NCI-H2081 treated with DMSO at 0.1 percent for 48 hours (cell line): ENCODE results near the gene P2RY12.

Experiments
- DNase-seq: peaks from one replicate; lab custom pipeline; 2025; lab: John Stamatoyannopoulos, UW

The P2RY12 gene

DNA sequence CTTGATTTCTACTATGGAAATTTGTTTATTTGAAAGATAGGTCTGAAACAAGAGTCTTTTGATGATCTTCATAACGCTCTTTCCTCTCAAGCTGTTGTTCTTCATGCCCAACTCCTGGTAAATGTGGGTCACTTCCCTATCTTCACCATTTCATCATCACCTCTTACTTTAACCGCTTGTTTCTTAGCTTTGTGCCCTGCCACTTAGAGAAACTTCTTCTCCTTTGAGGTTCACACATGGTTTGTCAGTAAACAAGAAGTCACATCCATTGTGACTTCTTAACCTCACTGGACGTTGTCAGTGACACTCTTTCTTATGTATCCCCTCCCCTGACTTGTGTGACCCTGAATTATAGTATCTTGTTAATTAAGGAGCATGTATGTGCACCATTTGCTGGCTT, 38.3 kb downstream of the P2RY12 start:
- DNase-seq = no peak

DNA sequence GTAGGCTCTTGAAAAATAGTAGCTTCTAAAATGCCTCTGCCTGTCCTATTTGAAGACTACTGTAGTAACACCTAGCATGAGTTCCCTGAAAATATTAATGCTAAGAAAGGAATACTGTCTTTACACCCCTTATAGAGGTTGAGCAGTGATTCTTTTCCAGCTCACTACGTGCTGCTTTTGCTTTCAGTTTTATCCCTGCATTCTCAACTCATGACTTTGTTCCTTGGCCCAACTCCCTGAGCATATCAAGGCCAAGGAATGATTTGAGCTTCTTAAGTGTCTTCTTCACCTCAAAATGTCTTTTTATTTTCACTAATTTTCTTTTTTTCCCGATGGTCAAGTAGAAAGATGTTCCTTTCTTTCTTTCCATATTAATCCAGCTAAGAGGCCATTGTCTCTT, 38.7 kb downstream of the P2RY12 start:
- DNase-seq = no peak

DNA sequence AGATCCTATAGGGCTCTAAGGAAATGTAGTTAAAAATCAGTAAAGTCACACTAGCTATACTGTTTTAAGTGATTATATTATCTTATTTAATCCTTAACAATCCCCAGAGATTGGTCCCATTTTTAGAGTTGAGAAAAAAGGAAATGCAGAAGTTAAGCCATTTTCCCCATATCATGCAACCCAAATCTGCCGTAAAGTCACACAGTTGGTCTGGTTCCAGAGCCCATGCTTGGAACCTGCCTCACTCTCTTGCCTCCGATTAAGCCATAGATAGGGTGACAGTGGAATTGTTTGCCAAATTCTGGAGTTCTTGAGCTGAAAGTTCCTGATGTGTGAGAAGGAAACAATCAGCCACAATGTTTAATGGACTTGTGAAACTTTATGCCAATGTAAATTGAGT, 52.9 kb downstream of the P2RY12 start:
- no peak for DNase-seq

DNA sequence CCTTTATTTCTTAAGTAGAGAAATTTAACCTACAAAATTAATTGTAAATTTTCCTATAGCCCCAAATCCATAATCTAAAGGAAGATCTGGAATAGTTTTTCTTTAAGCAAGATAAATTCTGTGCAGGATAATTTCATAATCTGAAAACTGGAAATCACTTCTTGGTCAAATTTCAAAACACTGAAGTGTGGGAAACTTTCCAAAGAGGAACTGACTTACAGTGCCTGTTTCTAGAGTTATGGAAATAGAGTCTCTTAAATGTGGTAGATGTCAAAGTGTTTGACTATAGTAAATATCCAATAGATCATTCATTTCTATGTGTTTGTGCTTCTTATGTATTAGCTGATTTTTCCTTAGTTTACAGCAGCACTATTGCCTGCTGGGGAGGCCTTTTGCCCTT, 53.7 kb downstream of the P2RY12 start:
- no peak for DNase-seq

DNA sequence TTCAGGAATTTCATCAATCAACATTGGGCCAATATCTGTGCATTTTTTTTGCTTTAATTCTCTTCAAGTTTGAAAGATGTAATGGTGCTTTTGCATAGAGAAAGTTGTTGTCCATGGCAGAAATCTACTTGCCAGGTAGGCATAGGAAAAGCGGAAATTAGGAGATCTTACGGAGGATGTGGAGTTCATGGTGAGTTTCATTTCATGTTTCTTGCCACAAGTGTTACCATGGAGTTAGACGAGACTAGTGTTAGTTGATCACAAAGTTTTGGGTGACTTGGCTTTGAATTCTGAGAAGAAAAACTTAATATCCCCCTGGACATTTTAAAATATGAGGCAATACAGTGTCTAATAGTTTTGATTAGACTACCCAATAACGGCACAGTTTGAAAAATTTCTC, 54.2 kb downstream of the P2RY12 start:
- no peak for DNase-seq

DNA sequence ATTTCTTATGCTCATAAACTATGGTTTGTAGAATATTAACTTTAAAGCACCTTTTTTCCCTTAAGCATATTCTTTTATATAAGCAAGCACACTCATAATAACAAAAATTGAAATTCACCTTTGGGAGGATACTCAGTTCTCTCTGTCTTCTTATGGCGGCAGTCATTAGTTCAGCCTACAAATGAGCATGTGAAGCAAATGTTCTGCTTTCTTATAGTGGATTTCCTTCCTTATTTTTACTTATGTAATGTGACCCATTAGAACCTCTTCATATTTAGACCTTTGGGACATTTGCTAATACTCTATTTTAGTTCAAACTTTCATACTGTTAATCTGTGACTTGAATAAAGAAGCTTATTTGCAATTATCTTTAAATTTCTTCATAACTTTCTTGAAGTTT, 55.2 kb downstream of the P2RY12 start, which contains the start of gene P2RY13:
Gene P2RY13, minus strand, starts transcription at position 187 of the 400 bp plus-strand sequence. Its CDS starts 21 bp downstream, at position 166.
- DNase-seq = no peak

DNA sequence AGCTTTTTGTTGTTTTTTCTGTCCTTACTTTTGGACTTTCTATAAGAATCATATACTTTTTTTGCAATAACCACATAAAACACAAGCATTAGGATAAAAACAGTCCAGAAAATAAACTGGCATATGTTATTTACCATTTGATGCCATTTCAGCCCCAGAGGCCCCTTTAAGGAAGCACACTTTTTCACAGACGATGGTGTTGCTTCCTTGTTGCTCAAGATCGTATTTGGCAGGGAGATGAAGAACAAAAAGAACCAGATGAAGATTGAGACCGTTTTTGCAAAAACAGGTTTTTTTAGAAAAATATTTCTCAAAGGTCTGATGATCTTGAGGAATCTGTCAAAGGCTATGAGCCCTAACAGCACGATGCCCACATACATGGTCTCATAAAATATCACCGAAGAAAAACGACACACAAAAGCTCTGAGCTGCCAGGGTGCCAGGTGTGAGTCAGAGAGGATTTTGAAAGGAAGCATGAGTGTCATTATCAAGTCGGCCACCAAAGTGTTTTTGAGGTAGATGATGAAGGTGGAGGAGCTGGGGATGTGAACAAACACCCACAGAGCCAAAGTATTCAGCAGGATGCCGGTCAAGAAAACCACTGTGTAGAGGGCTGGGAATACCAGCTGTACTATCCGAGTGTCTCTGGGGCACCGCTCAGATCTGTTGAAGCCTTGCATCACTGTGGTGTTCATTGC, 56.1 kb downstream of the P2RY12 start:
- DNase-seq = no peak

DNA sequence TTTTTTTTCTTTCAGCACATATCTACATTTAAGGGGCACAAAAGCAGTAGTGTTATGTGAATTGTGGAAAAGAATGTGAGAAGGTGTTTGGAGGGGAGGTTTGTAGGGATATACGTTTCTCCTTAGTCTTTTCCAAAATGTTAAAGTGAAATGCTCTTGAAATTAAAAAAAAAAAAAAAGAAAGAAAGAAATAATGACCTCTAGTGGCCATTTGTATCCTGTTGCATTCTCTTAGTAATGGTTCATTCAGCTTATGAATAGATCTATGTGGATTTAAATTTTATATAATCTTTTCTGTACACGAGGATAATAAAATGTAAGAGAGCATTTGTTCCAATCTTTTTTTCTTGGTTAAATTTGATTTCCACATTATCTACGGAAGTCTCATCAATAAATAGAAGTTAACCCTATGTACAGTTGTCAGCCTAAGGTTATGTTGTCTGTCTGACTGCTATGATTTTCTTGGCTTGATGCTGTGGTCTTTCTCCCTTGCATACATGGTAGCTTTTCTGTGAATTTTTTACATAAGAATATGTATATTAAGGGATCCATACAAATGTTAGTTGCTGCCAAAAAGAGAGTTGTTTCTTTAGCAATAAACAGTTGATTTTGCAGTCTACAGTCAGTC, 56.9 kb downstream of the P2RY12 start:
- DNase-seq = no peak

DNA sequence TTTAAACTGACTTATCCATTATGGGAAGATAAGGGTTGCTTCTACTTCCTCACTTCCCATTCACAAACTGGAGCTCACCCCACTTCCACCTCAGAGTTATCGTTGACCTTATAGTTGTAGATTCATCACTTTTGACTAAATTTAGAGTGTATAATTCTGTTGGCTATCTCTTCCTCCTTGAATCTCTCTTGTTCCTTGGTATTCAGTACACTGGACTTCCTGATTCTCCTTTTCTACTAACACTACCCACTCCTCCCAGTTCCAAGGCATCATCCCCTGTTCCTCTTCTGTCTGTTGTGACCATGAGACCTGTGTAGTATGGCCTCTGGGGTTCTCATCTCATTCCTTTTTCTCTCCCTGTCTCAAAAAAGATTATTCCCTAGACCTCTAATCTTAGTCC, 62.0 kb downstream of the P2RY12 start:
- DNase-seq = no peak

DNA sequence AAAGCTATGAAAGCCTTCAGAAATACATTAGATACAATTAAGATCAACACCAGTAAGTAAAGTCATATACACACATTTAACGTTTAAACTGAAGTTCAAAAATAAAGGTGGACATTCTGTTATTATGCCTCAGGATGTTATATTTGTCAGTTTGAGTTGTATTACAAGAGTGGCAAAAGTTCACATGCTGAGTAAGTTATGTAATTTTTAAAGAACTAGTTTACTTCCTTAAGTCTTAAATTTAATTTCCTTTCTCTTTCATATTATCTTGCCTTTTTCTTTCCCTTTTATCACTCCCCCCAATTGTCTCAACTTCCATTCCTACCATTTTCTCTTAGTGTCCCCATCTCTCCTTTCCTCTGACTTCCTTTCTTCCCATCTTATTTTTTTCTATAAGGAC, 63.0 kb downstream of the P2RY12 start:
- no peak for DNase-seq

DNA sequence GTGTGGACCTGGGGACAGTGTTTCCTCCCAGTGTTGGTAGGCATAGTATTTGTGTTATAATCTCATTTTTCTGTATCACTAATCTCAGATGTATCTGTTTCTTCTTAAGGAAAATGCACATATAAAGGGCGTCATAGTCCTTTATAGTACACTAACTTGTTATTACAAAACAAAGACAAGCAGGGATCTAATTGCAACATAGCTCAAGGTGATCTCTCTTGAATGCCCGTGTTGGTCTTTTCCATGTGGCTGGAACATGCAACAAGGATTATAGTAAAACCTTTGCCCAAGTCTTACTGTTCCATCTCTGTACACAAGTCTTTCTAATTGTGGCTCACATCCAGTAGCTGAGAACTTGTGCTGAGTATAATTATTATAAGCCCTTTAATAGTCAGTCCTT, 64.4 kb downstream of the P2RY12 start:
- no peak for DNase-seq

DNA sequence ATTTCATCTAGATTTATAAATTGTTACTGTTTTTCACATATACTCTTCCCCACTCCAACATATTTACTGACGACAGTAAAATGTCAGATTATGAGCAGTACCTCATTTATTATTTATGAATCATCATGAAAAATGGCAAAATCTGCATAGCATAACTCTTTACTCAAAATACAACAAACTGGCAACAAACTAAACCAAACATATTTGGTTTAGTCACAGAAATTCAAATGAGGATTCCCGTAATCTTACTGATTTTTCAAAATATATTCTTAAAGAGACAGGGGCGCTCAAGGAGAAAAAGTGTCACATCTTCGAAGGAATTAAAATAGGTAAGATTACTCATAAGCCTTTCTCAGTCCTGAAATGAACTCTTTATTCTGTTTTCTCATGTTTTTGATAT, 64.9 kb downstream of the P2RY12 start:
- DNase-seq = no peak

DNA sequence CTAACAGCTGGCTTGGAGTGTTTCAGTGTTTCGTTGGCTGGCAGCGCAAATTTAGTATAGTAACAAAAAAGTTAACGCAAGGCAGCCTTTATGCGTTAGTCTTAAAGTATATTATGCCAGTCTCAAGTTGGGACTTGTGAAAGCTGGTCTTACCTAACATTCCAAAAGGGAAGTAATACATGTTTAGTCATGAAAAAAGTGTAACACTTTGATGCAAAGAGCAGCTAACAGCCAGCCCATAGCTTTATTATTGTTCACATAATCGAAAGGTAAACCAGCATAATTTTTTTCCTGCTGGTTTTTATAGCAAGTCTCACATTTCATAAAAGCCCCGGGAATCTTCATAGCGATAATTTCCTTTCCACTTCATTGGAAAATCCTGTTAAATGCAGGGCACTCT, 65.6 kb downstream of the P2RY12 start:
- DNase-seq = no peak

DNA sequence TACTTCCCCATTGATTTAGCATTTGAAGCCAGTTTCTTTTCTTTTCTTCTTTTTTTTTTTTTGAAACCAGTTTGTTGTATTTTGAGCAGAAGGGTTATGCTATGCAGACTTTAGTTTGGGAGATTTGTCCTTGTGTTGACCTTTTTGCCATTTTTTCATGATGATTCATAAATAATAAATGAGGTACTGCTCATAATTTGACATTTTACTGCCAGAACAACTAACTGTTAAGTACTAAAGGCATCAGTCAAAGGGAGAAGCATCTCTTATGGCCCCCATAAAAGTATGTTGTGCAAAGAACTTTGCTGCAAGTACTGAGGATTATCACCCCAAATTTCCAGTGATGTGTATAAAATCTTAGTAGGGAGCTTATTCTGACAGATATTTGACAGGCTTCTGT, 66.2 kb downstream of the P2RY12 start:
- no peak for DNase-seq

DNA sequence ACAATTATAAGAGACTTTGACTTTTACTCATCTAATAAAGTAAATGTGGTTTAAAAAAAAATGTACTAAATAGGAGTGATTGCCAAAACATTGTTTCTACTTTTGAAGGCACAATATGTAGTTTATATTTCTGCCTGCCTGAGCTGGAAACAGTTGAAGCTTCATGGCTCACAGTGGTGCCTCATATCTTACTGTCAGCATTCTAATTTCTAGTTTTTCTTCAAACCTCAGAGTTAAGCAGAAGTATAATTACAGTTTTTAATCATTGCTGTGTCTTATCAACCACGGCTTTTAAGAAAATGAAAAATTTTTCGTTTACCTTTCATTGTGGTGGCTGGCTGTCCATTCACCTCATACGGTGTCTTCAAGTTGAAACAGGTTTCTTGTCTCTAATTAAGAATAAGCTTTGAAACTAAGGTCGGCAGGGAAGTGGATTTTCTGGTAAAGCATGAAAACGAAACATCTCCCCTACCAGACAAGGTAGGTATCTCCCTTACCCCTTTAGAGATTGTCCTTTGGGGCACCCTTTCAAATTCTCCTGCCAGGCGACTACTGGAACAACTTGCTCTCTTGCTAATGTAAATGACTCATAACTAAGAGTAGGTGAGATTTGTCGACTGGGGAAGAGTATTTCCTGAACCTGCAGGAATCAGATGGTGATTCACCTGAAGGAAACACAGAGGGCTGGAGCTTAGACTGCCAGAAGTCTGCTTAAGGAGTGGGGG, 68.1 kb downstream of the P2RY12 start, which contains the start of gene GPR87:
Gene GPR87, minus strand, starts transcription at position 554 of the 725 bp plus-strand sequence. CDS start 16,720 bp downstream, outside the sequence.
- no peak for DNase-seq

DNA sequence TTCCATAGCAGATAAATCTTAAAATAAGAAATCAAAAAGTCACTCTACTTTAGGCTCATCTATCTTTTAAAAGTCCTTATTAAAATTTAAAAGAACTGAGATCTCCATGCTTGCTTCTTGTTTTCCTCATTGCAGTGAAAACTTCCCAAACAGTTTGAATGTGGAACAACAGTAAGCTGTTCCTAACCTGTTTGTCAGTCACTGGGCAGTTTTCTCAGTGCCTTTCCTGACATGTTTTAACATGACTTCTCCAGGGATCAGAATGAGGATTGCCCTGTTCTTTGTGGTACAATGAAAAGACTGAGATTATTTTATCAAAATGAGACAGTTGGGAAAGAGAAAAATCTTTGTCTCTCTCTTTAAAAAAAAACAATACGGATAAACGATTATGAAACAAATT, 68.7 kb downstream of the P2RY12 start:
- DNase-seq = no peak

DNA sequence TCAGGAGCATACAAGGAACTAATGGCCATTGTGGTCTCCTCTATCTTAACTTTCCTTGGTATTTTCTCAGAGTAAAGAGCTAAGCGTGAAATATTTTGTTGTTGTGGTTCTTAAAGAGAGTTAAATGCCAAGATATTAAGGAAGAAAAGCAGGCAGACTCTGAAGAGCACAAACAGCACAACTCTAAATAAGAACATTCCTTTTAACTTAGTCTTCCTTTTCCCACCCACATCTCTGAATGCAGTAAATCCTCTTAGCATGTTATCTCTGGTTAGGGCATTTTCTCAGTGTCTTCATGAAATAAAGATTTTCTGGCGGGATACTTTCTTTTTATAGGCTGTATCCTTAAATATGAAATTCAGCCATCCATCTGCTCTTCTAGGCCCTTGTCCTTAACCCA, 69.4 kb downstream of the P2RY12 start:
- DNase-seq = no peak

DNA sequence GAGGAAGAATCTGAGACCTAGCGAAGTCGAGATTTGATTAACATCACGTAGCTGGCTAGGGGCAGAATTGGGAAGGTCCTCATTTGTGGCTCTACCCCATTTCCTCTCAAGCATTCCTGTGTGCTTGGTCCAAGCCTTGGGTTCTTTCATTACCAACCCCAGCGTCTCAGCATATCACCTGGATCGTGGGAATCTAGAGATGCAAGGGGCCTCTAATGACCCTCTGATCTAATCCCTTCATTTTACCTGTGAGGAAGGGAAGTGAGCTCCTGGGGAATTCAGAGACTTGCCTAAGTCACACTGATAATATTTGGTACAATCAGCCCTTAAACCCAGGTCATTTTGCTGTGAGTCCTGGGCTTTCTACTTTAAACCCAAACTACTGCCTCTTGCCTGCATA, 70.0 kb downstream of the P2RY12 start:
- no peak for DNase-seq

DNA sequence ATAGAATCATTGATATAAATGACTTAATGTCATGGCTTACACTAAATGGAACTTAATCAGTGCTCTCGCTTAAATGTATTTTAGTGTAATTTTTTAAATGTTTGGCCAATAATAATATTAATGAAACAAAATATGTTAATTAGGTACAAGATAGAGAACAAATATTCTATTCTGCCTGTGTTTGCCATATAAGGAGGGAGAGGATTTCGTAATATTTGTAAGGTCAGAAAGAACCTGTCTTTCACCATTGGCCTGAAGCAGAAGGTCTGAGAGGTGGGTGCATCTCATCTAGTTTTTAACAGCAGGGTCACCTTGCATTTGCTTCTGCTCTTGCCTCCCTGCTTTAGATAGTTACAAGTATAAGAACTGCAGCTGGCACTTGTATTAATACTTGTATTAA, 70.4 kb downstream of the P2RY12 start:
- no peak for DNase-seq

DNA sequence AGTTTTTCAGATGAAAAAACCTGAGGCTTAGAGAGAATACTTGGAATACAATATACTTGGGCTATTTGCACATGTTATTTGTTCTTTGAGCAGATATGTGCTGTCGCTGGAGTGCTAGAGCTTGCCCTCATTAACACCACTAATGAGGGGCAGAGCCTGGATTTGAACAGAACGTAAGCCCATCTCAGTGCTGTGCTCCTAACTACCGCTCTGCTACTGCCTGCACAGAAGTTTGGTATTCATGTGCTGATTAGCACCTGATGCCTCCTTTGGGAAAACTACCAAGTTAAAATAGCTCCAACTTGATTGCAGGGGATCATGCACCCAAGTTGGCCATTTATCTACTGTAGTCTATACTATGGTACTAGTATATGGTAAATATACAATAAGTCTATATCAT, 71.6 kb downstream of the P2RY12 start:
- no peak for DNase-seq

DNA sequence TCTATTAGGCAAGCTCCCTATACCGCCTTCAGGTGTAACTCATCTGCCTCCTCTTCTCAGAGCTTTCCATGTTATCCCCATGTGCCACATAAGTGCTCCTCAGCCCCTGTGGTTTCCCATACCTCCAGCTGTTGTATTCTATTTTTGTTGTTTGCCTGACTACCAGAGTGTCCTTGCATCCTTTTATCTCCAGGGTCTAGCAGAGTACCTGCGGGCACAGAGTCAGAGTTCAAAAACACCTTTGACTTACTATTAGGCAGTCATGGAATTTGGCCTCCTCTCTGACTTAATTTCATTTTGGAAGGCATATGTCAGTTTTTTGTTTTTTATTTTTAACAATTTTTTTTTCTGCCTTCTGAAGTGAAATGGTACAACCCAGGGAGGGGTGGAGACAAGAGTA, 75.0 kb downstream of the P2RY12 start:
- no peak for DNase-seq

DNA sequence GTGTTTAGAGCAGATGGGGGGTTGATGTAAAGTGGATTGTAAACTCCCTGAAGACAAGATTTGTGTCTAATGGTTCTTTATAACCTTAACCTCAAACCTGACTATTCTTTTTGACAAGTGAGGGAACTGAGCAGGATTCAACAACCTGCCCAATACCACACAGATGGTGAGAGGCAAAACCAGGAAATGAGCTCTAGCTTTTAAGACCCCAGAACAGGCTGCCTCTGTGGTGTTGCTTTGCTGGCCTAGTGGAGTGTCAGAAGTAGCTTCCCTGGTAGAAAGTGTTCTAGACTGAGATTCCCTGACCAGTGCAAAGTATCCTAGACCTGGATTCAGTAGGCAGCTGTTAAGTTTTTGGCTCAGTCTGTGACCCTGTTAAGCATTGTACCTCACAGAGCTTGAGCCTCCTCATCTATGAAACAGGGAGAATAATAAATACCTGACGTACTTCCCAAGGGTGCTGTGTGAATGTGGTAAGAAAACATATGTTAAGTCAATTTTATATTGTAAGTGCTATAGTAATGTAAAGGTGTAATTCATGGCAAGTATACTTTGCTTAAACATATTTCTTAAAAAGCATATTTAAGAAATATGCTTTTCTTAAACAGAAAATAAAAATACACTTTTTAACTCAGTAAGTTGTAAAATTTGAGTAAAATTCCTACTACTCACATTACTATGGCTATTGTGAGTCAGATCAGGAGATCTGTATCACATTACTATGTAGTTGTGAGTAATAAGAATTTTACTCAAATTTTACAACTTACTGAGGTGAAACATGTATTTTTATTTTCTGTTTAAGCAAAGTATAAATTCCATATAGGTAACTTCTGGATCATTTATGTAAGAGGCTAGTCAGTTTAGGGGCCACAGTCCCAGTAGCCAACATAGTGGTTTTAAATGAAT, 76.7 kb downstream of the P2RY12 start:
- no peak for DNase-seq
